Vagina (tissue), 2 donors: ENCODE results near the gene FAM50B.

Source experiments
- CTCF ChIP-seq, 3 experiments: fragments of 450-650 bp in 2 of 3; fragments of 200-600 bp in 1 of 3; sonication (generic) in 1 of 3; IDR thresholded peaks; one replicate each; pipeline ENCODE4 v1.5.1; 2017 to 2019; ENCODE audit warnings: antibody characterized with exemption in 3 of 3, mild to moderate bottlenecking in 2 of 3, moderate library complexity in 2 of 3
- POLR2AphosphoS5 ChIP-seq, 2 donors: sonication (generic); formaldehyde crosslinking; IDR thresholded peaks; one replicate each; pipeline ENCODE4 v1.9.0; 2017; ENCODE audit warnings: antibody characterized with exemption in 2 of 2, mild to moderate bottlenecking in 2 of 2, low read depth in 1 of 2; ENCODE audit not compliant: insufficient read depth in 1 of 2

- TF ChIP-seq CTCF (IDR thresholded peaks at IDR 0.05) (no peak), POLR2AphosphoS5 (IDR thresholded peaks at IDR 0.05; ENCODE audit: insufficient read depth in 1 of 2, low read depth in 1 of 2) (no peak)
These were observed 5.1 kb upstream of the FAM50B start for GRCh38 chr6:3844097-3844463.
